ENCODE results near the gene SH3PXD2A.

SH3PXD2A gene
- 9.2 to 37.0 (median 32.0) reads per million in 3 experiments for total RNA-seq

DNA sequence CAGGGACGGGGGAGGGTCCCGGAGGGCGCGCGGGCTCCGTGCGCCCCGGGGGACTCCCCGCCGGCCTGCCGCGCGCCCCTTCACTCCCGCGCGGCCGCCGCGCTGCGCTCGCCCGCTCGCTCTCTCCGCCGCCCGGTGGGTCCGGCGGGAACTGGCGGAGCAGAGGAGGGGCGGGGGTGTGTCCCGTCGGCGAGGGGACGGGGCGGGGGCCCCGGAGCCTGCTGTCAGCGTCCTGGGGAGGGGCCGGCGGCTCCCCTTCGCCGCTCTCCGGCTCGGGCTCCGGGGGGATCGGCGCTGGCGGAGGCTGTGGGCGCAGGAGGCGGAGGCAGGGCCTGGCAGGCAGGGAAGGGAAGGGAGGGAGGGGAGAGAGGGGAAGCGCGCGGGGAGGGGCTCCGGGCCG, at the start of gene SH3PXD2A:
Gene SH3PXD2A, minus strand, starts transcription at position 153 of the 400 bp plus-strand sequence. CDS start 310 bp downstream, outside the sequence.
- no peak for DNase-seq

DNA sequence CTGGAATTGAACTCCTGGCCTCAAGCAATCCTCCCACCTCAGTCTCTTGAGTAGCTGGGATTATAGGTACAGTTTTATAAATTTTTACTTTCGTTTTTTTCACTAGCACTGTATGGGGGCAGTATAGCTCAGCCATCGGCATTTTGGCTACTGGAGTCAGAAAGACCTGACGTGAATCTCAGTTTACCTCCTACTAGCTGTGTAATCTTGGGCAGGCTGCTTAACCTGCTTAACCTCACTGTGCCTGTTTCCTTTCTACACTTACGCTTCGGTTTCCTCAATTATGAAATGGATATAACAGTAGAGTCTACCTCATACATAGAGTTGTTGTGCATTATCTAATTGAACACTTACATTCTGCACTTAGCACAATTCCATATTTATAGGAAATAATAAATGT, 45.9 kb upstream of the SH3PXD2A start:
- DNase-seq = no peak

GRCh38 chr10:103899312-103899711, 43.9 kb upstream of the SH3PXD2A start:
- DNase-seq = no peak

GRCh38 chr10:103897241-103897774, 41.9 kb upstream of the SH3PXD2A start:
- no peak for DNase-seq

DNA sequence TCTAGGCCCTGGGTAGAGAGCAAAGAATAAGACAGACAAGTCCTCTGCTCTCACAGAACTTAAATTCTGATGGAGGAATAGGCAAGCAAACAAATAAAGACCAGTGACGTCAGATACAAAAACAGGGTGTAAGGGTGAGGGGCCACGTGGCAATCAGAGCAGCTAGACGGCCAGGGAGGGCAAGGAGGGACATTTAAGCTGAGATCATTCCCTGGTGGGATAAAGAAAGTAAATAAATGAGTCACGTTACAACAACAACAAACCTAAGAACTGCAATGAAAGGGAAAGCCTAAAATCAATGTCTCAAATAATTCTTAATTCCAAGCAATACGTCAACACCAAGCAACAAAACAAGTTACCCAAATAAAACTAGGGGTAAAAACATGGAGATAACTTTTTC, 40.8 kb upstream of the SH3PXD2A start:
- DNase-seq = no peak

- DNase-seq = no peak
These were observed 40.2 kb upstream of the SH3PXD2A start for GRCh38 chr10:103895411-103896186.

DNA sequence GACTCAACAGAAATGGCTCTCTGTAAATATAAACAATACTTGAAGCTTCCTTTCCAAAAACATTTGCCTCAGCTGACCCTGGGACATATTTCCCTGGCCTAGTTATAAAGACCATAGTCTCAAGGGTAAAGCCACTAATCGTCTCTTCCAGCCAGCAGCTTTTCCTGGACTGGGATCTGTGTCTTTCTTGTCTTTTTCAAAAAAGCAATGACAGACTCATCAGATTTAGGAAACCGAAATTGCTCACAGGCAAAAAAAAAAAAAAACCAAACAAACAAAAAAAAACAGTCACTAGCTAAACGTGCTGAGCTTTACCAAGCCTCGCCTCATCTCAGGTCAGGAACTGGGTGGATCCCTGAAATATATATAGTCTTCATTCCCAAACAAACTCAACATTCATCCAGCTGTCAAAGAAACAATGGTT, 39.1 kb upstream of the SH3PXD2A start:
- no peak for DNase-seq

DNA sequence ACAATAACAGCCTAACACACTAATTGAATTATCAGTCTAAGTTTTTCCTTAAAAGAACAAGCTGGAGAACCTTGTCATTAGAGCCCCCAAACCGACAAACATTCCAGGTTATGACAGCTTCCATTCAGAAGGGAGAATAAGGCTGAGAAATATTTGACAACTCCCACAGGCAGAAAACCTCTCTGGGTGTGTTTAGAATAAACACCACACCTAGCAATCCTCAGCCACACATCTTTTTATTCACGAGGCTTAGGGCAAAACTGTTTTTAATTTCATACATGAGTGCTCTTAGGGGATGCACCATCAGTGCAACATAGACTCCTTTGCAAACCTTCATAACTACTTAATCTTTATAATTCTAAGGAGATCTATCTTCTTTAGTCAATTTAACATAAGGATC, 38.4 kb upstream of the SH3PXD2A start:
- no peak for DNase-seq

DNA sequence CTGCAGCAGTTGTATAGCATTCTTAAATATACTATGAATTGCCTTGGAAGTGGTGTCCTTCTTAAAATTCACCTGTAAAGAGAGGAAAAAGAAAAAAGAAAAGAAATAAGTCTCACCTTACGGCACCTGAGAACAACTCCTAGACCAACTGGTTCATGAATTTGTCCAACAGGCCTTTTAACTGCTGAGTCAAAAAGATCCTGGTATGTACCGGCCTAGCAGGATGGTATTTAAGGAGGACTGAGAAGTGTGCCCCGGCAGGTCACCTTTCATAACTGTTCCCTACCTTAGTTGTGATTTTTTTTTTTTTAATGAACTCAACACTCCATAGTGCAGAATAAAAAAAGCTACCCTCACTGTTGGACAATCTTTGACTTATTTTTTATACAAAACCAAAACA, 36.8 kb upstream of the SH3PXD2A start:
- no peak for DNase-seq

GRCh38 chr10:103890688-103891087, 35.3 kb upstream of the SH3PXD2A start:
- no peak for DNase-seq

- no peak for DNase-seq
These were observed 34.9 kb upstream of the SH3PXD2A start for GRCh38 chr10:103890194-103890658.

- DNase-seq = no peak
These were observed 33.8 kb upstream of the SH3PXD2A start for GRCh38 chr10:103889121-103889720.

- DNase-seq = peak; percentile 52
These were observed 32.9 kb upstream of the SH3PXD2A start for GRCh38 chr10:103888113-103888841.

GRCh38 chr10:103885617-103886016, 30.2 kb upstream of the SH3PXD2A start:
- no peak for DNase-seq

- DNase-seq = peak; percentile 8
These were observed 29.3 kb upstream of the SH3PXD2A start for GRCh38 chr10:103884681-103885139.

DNA sequence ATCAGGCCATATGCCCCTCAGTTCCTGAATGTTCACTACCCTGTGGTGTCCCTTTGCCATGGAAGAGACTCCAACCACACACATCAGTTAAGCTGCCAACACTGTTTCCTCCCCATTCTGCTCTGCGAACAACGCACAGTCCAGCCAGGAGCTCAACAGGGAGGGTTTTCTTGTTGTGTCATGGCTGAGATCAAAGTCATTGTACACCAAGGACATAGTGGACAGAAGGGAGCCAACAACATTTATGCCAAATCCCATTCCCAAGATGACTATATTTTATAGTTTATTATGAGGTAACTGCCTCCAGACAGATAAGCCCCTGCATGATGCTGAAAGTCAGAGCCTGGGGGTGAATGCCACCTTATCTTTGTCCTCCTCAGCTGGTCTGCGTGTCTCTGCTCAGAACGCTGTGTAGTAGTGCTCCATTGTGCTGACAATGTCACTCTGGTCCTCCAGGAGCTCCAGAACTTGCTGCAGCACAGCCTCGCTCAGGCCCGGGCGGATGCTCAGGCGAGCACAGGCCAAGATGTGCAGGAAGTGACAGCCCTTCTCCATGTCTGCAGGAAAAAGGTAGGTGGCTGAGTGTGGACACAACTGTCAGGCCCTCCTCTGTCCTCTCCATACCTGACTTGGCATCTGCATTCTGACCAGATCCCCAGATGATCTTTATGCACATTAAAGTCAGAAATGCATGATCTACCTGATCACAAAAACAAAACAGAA, 27.1 kb upstream of the SH3PXD2A start:
- DNase-seq = no peak

DNA sequence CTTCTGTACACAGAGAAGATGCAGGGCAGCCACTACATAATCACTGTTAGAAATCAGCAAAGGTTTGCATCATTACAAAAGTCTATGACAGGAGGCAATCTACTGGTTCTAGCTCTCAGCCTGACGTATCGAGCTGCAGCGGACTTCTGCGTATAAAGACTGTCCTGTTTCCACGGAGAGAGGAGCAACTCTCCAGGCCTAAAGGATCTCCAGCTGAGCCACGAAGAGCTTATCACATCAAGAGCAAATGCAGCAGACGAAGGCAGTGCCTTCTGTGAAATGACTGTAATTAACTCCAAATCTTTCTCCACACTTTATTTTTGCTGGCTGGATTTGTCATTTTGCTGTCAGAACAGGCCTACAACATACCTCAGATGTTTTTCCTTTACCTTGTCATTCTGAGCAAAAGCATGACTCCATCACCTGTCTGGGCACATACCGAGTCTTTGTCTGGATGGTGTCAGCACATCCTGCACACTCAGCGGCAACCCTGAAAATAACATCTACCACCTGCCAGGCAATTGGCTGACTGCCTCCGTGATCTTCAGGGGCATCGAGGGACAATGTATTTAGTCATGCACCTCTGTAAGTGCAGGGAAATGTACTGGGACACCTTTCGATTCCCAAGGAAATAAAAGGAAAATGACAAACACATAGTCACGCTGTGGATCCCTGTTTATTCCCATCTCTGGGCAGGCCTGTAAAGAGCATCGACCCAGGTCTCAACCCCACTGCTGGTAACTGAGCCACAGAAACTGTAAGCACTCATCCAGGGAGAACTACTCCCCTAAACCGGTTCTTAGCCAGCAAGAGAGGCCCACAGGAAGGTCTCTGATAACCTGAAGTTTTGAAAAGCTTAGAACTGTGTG, 26.3 kb upstream of the SH3PXD2A start:
- DNase-seq = no peak

DNA sequence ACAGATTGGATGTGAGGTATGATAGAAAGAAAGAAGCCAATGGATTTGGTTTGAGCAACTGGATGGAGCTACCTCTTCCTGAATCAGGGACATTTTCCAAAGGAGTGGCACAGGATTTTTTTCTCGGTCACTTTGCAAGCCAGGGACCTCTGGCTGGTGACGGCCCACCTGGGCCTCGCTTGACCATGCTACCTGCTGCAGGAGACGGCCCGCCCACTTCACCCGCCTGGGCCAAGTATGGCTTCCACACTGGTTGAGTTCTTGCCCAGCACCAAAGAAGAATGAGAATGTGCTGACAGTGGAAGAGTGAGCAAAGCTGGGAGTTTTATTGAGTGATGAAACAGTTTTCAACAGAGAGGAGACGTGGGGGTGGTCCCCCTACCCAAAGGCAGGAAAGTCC, 24.5 kb upstream of the SH3PXD2A start:
- no peak for DNase-seq

- no peak for DNase-seq
These were observed 24.0 kb upstream of the SH3PXD2A start for GRCh38 chr10:103879409-103879808.

DNA sequence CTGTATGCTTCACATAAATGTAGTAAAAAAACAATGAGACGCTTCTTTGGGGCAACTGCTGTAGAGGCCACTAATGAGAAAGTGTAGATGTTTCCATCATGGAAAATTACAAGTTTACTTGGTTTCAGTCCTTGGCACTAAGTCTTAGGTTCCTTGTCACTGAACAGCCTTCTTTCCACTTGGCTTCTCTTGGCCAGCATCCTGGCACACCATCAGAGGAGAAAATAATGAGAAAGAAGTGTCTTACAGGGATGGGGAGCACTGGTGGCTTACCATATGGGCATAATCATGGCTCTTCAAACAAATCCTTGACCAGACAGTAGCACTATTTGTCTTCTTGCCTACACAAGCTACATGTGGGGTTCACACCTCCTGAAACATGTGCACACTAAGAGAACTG, 22.5 kb upstream of the SH3PXD2A start:
- no peak for DNase-seq

GRCh38 chr10:103876155-103876554, 20.8 kb upstream of the SH3PXD2A start:
- no peak for DNase-seq
